Nephron (organoid): ENCODE results near the gene CCDC13.

Source experiments
- H3K27ac Mint-ChIP-seq, 3 experiments: 2 replicates each; pipeline ENCODE4 v1.8.0; 2020; ENCODE audit warnings: mixed read lengths in 3 of 3, mild to moderate bottlenecking in 2 of 3, moderate library complexity in 1 of 3
- H3K27me3 Mint-ChIP-seq: 2 replicates; pipeline ENCODE4 v1.8.0; 2021; ENCODE audit warnings: low read depth, mild to moderate bottlenecking, moderate library complexity, mixed read lengths
- H3K36me3 Mint-ChIP-seq: 2 replicates; pipeline ENCODE4 v1.8.0; 2020; ENCODE audit warnings: low read depth, mixed read lengths
- H3K4me1 Mint-ChIP-seq: 2 replicates; pipeline ENCODE4 v1.8.0; 2020; ENCODE audit warnings: mixed read lengths
- H3K4me3 Mint-ChIP-seq, 3 experiments: 2 replicates each; pipeline ENCODE4 v1.8.0; 2020; ENCODE audit warnings: mild to moderate bottlenecking in 3 of 3, mixed read lengths in 3 of 3, moderate library complexity in 2 of 3
- H3K9me3 Mint-ChIP-seq: 2 replicates; pipeline ENCODE4 v1.8.0; 2020; ENCODE audit warnings: mixed read lengths
- TF ChIP-seq, protein P1 (sequence below), 3 experiments: fragments of 200-600 bp; sonication (generic); IDR thresholded peaks; one replicate each; pipeline ENCODE4 v1.5.0; 2021; ENCODE audit warnings: antibody characterized with exemption in 3 of 3; ENCODE audit not compliant: unreplicated experiment in 3 of 3

The CCDC13 gene

DNA sequence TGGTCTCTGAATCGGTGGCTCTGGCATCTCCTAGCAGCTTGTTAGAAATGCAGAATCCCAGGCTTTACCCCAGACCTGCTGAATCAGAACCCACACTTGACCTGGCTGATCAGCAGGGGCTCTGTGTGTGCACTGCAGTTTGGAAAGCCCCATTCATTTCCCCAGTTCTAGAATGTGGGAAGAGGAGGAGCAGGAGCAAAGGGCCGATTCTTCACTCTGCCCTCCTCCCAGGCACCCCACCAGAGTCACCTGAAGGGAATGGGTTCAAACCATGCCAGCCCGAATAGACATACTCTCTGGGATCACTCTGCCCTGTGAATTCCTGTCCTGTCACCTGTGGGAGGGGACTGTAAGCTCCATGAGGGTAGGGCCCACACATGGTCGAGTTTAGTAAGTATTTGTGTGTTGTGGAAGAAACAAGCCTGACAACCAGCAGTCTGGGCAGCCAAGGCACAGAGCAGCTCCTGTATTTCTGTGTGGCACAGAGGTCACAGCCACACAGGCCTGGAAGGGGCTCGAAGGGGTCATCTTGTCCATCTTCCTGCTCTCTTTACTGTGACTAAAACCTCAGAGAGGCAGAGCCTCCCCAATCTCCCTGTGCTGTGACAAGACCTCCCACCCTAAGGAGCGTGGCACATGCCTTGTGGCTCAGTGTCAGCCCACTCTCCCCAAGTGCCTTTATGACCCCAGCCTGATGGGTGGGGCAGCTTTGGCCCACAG is 41.4 kb downstream of the CCDC13 start:
- TF ChIP-seq, protein P1, sequence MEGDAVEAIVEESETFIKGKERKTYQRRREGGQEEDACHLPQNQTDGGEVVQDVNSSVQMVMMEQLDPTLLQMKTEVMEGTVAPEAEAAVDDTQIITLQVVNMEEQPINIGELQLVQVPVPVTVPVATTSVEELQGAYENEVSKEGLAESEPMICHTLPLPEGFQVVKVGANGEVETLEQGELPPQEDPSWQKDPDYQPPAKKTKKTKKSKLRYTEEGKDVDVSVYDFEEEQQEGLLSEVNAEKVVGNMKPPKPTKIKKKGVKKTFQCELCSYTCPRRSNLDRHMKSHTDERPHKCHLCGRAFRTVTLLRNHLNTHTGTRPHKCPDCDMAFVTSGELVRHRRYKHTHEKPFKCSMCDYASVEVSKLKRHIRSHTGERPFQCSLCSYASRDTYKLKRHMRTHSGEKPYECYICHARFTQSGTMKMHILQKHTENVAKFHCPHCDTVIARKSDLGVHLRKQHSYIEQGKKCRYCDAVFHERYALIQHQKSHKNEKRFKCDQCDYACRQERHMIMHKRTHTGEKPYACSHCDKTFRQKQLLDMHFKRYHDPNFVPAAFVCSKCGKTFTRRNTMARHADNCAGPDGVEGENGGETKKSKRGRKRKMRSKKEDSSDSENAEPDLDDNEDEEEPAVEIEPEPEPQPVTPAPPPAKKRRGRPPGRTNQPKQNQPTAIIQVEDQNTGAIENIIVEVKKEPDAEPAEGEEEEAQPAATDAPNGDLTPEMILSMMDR (IDR thresholded peaks at IDR 0.05; ENCODE audit: unreplicated experiment in 3 of 3) = no peak
- H3K4me1 Mint-ChIP-seq = peaks cover 8% of the 10 kb centered on the region
- H3K36me3 Mint-ChIP-seq = no peaks in the 10 kb centered on the region
- H3K27ac Mint-ChIP-seq = no peak overlapping the region
- H3K9me3 Mint-ChIP-seq = no peaks in the 10 kb centered on the region
- H3K4me3 Mint-ChIP-seq = no peak overlapping the region
- H3K27me3 Mint-ChIP-seq = peaks cover 18% of the 10 kb centered on the region

DNA sequence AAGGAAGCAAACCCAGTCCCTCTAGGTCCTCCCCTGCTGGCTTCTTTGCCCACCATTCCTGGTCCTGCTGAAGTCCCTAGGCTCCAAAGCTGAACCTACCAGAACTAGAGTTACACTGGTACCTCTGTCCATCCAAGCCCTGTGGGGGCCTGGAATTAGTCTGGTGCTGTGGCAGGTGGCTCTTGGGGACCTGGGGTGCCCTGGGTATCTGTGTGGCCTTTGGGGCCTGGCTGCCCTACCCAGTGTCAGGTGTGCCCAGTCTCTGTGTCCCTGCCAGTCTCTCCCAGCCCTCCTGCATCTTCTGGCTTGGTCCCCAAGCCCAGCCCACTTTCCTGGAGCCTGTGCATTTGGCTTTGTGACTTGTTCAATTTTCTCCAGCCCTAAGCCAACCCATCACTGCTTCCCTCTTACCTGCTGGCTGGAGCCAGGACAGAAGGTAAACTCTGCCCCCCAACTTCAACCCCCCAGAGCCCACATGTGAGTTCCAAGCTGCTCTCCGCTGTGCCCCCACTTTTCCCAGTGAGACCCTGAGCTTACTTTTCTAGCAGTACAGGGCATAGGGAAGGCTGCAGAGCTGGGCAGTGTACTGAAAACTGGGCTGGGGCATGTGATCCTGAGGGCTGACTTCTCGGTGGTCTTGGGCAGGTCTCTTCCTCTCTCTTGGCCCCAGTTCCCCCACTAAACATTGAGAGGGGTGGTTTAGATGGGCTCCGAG is 42.2 kb downstream of the CCDC13 start:
- Mint-ChIP-seq H3K4me1 (peaks cover 8% of the 10 kb centered on the region), H3K27ac (no peak overlapping the region), H3K27me3 (peaks cover 18% of the 10 kb centered on the region), H3K36me3 (no peaks in the 10 kb centered on the region), H3K9me3 (no peaks in the 10 kb centered on the region), H3K4me3 (no peak overlapping the region)
- TF ChIP-seq, protein P1 (IDR thresholded peaks at IDR 0.05; ENCODE audit: unreplicated experiment in 3 of 3) = no peak

GRCh38 chr3:42730294-42730693 is 42.8 kb downstream of the CCDC13 start:
- TF ChIP-seq, protein P1 (IDR thresholded peaks at IDR 0.05; ENCODE audit: unreplicated experiment in 3 of 3) = no peak
- H3K36me3 Mint-ChIP-seq = no peaks in the 10 kb centered on the region
- peaks cover 18% of the 10 kb centered on the region for H3K27me3 Mint-ChIP-seq
- no peak overlapping the region for H3K27ac Mint-ChIP-seq
- no peaks in the 10 kb centered on the region for H3K9me3 Mint-ChIP-seq
- peaks cover 8% of the 10 kb centered on the region for H3K4me1 Mint-ChIP-seq
- no peak overlapping the region for H3K4me3 Mint-ChIP-seq

GRCh38 chr3:42729404-42730145 is 43.5 kb downstream of the CCDC13 start:
- no peak overlapping the region for H3K4me3 Mint-ChIP-seq
- TF ChIP-seq, protein P1 (IDR thresholded peaks at IDR 0.05; ENCODE audit: unreplicated experiment in 3 of 3) = no peak
- H3K36me3 Mint-ChIP-seq = no peaks in the 10 kb centered on the region
- no peaks in the 10 kb centered on the region for H3K9me3 Mint-ChIP-seq
- H3K27me3 Mint-ChIP-seq = peaks cover 14% of the 10 kb centered on the region
- no peak overlapping the region for H3K27ac Mint-ChIP-seq
- peaks cover 8% of the 10 kb centered on the region for H3K4me1 Mint-ChIP-seq

DNA sequence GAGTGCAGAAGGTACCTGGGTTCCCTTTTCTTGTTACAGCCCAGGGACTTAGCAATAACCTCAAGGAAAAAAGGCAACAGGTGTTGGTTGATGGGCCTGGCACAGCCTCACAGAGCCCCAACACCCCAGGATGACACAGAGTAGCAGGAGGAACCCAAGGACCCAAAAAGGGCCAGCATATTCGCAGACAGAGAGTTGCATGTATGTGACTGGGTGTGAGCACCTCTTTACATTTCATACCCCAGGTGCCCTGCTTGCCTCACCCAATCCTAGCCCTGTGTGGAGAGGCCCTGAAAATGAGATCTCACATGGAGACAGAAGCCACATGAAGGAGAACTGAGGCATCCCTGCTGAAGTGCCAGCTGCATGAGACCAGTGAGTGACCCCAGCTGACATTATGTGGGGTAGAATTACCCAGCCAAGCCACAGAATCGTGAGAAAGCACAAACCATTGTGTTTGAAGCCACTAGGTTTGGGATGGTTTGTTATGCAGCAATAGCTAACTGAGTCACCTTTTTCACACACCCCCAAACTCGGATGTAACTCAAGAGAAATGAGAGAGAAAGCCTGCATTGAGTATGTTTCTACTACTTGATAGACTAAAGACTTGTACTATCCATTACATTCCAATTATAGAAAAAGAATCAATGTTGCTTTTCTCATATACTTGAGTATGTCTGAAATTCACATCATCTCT is 44.2 kb downstream of the CCDC13 start:
- H3K27ac Mint-ChIP-seq = no peak overlapping the region
- no peaks in the 10 kb centered on the region for H3K9me3 Mint-ChIP-seq
- peaks cover 11% of the 10 kb centered on the region for H3K27me3 Mint-ChIP-seq
- no peaks in the 10 kb centered on the region for H3K36me3 Mint-ChIP-seq
- H3K4me3 Mint-ChIP-seq = no peak overlapping the region
- TF ChIP-seq, protein P1 (IDR thresholded peaks at IDR 0.05; ENCODE audit: unreplicated experiment in 3 of 3) = no peak
- H3K4me1 Mint-ChIP-seq = peaks cover 8% of the 10 kb centered on the region
